Measurements from ENCODE around the gene ALKBH4.

Gene ALKBH4

DNA sequence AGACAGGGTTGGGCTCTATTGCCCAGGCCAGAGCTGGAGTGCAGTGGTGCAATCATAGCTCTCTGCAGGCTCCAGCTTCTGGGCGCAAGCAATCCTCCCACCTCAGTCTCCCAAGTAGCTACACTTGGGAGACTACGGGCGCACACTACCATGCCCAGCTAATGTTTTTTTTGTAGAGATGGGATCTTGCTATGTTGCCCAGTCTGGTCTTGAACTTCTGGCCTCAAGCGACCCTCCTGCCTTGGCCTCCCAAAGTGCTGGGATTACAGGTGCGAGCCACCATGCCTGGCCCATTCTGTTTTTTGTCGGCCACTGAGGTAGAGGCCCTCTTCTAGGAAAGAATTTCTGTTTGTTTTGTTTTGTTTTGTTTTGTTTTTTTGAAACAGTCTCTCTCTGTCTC, 12.2 kb downstream of the ALKBH4 start:
- no peak for DNase-seq

DNA sequence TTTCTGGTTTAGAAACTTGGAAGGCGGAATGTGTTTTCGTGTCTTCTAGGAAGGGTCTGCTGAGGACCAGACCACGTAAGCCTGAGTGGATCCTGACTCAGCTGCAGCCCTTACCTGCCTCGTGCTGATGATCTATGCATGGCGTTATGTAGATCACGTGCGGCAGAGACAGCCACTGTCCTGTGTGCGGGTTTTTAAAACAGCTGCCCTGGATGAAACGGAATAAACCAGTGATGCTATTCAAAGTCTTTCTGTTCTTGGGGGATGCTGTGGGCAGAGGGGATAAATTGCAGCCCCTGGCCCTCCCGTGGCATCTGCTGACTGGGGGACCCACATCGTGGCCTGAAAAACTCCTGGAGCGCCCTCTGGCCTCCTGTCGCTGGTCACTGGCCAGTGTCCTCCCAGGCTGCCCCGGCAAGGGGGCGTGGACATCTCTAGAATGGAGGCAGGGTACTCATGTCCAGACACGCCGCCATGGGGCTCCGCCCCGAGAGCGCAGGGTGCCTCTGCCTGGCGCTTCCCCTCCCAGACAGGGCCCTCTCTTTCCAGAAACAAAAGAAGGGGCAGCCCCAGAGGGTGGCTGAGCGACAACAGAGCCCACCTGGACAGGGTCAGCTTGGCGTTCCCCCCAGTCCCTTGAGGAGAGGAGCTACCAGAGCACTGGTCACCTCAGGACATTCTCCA, 13.2 kb downstream of the ALKBH4 start:
- peak; percentile 39 for DNase-seq

DNA sequence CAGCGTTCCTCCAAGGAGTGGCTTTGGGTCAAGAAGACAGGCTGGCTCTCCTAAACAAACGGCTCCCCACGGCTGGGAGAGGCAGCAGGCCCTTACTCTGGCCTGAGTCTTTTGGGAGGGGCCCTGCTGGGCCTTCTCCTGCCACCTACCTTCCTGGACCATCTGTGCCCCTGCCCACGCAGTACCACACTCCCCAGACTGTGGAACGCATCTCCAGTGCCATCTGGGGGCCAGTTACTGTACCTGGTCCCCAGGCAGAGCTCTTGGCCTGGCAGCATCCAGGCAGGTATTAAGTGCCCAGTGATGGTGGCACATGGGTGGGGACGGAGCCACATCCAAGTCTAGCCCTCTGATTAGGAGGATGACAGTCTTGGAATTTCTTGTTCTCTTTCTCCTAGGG, 14.4 kb downstream of the ALKBH4 start:
- DNase-seq: no peak

DNA sequence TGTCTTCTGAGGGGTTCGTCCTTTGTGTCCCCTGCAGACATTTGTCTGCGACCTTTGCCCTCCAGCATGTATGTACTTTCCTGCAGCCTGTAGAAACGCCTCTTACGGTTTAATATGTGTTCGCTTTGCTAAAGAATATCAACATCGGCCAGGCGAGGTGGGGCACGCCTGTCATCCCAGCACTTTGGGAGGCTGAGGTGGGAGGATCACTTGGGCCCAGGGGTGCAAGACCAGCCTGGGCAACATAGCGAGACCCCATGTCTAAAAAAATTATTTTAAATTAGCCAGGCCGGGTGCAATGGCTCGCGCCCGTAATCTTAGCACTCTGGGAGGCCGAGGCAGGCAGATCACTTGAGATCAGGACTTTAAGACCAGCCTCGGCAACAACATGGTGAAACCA, 15.5 kb downstream of the ALKBH4 start:
- DNase-seq: no peak

DNA sequence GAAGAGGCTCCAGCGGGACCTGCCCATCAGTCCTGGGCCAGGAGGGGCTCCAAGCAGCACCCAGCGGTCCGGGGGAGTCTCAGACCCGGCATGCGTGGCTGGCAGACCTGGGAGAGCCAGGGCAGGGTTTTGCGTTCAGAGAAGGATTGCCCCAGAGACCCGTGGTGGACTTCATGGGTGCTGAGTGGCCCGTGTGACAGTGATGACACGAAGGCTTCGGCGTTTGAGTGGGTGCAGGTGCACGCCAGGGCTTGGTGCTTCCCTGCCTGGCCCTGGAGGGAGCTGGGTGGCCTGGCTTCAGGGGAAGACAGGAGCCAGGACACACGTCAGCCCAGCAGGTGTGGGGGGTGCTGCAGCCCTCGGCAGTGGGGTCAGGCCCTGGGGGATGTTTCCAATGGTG, 17.4 kb downstream of the ALKBH4 start:
- no peak for DNase-seq

DNA sequence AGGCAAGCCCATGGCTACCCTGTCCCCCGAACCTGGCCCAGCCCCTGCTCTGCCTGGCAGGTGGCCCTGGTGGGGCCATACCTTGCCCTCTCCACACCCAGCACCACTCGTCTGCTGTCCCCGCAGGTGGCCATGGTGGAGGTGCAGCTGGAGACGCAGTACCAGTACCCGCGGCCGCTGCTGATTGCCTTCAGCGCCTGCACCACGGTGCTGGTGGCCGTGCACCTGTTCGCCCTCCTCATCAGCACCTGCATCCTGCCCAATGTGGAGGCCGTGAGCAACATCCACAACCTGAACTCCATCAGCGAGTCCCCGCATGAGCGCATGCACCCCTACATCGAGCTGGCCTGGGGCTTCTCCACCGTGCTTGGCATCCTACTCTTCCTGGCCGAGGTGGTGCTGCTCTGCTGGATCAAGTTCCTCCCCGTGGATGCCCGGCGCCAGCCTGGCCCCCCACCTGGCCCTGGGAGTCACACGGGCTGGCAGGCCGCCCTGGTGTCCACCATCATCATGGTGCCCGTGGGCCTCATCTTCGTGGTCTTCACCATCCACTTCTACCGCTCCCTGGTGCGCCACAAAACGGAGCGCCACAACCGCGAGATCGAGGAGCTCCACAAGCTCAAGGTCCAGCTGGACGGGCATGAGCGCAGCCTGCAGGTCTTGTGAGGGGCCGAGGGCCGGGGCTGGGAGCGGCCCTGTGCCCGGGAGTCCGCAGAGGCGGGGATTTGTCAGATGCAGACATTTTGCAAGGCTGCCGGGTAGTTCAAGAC, 18.1 kb downstream of the ALKBH4 start:
- DNase-seq: no peak

DNA sequence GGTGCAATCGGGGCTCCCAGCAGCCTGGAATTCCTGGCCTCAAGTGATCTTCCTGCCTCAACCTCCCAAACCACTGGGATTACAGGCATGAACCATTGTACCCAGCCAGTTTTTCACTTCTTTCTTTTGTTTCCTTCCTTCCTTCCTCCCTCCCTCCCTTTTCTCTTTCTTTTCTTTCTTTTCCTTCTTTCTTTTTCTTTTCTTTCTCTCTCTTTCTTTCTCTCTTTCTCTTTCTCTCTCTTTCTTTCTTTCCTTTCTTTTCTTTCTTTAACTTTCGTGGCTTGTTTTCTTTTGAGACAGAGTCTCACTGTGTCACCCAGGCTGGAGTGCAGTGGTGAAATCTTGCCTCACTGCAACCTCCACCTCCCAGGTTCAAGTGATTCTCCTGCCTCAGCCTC, 19.0 kb downstream of the ALKBH4 start:
- no peak for DNase-seq

DNA sequence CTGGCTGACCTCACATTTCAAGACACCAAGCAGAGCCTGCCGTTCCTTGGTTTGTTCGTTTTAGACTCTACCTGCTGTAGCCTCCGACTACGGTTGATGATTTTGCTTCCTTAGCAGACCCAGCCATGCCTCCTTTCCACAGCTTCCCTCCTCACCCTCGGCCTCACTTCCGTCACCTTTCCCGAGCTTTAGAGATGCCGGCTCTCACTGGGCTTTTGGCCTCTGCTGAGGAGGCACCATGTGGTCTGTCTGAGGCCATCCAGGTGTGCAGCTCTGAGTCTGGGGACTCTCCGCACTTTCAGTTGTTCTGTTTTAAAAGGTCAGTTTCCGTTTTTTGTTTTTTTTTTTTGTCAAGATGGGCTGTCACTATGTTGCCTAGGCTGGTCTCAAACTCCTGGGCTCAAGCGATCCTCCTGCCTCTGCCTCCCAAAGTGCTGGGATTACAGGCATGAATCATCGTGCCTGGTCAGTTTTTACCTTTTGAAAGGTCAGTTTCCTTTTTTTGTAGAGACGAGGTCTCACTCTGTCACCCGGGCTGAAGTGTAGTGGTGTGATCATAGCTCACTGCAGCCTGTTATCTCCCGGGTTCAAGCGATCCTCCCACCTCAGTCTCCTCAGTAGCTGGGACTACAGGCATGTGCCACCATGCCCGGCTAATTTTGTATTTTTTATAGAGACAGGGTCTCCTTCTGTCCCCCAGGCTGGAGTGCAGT, 19.5 kb downstream of the ALKBH4 start:
- DNase-seq: no peak

DNA sequence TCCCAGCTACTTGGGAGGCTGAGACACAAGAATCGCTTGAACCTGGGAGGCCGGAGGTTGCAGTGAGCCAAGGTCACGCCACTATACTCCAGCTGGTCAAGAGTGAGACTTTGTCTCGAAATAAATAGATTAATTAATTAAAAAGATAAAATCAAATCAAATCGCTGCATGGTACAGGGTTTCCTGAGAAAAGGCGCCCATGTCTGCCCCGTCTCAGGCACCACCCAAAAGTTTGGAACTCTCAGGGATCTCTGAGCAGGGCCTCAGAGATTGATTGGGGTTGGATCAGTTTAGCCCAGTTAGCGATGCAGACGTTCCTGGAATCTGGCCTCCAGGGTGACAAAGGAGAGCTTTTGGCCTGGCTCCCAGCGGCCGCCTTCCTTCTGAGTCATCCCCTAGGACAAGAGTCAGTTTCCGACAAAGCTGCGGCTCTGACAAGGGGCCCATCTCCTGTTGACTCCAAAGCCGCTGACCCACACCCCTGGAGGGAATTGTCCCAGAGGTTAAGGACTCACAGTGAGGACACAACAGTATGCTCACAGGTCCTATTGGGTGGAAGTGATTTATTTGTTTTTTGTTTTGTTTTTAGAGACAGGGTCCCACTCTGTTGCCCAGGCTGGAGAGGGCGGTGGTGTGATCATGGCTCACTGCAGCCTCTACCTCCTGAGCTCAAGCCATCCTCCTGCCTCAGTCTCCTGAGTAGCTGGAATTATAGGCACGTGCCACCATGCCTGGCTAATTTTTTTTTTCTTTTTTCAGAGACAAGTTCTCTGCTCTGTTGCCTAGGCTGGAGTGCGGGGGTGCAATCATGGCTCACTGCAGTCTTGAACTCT, 24.5 kb downstream of the ALKBH4 start:
- DNase-seq: no peak

DNA sequence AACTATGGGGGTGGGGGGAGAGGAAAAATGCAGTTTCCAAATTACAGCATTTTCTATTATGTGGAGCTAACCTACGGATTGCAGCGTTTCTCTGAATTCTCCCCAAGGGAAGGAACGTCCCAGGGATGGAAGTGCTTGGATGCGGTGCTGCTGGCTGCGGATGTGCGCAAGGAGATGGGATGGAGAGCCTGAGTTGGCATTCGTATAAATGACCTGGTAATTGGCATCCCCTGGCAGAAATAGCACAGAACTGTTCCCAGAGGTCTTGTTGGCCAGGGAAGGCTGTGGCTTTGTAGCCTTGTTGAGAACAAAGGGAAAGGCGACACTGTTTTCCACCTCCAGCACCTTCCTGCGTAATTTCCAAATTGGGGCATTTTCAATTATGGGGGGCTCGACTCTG, 28.5 kb downstream of the ALKBH4 start:
- no peak for DNase-seq

DNA sequence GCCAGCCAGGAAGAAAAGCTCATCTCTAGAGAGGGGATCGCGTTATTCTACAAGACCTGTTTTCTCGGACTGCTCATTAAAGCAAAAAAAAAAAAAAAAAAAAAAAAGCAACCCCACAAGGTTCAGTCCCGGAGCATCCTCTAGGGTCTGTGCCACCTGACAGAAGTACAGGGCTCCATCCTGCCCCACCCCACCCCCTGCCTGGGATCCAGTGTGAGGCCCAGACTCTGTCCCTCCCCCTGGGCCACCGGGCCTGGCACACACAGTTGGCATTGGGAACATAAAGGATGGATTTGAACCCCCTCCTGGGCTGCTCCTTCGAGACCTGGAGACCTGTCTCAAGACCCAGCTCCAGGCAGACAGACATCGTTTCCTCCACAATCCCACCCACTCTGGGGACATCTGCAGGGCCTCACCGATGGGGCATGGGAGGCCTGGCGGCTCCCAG, 30.6 kb downstream of the ALKBH4 start:
- no peak for DNase-seq

DNA sequence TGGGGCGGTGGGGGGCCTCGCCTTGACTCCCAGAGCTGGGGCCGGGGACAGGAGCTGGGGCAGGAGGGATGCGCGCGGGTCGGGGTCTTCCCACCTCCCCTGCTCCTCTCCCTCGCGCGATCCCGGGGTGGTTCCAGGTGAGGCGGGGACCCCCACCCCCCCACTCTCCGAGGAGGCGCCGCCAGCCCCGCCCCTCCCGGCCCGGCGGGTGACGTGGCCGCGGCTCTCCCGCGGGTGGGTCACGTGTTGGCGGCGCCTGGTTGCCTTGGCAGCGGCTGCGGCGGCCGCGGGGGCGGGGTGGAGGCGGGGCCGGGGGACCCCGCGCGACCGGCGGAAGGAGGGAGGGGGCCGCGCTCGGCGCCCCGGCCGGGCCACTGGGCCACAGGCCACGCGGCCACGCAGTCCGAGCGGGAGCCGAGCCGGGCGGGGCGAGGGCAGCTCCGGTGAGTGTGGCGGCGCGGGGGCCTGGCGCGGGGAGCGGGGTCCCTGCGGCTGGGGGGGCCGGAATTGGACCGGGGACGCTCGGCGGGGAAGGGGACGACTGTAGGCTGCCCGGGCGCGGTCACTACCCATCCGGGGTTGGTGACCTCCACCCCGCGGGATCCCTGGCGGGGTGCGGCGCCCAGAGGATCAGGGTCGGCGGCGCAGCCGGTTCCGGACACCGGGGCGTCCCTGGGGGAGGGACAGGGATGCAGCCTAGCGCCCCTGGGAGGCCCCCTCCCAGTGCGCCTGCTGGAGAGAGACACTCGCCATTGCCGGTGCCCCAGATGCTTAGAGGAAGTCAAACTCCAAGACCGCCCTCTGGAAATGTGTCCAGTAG, 31.2 kb downstream of the ALKBH4 start, which contains the start of gene ORAI2:
TSS of gene ORAI2 (plus strand) at position 357 of the 820 bp plus-strand sequence. CDS start 5,382 bp downstream, outside the sequence.
- DNase-seq: peak; percentile 33

DNA sequence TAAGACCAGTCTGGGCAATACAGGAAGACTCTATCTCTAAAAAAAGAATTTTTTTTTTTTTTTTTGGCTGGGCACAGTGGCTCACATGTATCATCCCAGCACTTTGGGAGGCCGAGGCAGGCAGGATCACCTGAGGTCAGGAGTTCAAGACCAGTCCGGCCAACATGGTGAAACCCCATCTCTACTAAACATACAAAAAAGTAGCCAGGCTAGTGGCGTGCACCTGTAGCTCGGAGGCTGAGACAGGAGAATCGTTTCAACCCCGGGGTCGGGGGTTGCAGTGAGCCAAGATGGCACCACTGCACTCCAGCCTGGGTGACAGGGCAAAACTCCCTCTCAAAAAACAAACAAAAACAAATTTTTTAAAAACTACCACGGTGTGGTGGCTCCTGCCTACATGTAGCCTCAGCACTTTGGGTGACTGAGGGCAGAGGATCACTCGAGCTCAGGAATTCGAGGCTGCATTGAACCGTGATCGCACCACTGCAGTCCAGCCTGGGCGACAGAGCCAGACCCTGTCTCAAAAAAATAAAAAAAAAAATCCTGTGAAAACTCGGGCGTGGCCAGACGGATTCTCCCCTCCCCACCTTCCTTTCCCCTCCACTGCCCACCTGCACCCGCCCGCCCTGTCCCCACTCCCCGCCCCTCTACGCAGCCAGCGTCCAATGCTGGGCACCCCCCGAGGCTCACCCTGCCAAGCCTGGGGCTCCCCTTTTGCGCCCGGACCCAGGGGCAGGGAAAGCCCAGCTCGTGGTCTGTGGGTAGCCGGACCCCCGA, 32.0 kb downstream of the ALKBH4 start:
- DNase-seq: peak; percentile 17

DNA sequence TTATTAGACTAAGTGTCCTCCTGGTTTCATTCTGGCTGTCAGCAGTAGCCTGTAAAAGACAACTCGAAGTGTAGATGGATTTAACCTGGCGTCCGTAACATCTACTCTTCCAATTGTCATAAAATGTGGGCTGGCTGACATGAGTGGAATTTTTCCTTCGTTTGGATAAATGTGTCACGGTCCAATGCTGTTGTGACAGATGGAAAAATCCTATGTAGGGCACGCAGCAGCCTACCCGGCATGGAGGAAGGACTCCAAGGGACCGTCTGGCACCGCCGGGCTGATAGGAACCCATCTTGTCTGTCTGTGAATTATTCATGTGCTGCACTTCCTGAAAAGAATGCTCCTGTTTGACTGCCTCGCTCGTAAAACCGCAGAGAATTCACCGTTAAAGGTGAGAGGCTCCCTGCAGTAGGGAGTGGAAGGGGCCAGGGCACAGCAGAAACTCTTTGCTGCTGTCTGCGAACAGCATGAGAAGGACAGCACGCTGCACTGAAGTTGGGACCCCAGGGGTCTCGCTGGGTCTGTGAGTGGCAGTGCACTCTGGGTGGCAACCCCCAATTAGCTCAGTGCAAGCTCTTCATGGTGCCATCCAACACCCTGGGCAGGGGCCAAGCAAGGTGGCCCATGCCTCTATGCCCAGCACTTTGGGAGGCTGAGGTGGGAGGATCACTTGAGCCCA, 32.9 kb downstream of the ALKBH4 start:
- DNase-seq: peak; percentile 38

DNA sequence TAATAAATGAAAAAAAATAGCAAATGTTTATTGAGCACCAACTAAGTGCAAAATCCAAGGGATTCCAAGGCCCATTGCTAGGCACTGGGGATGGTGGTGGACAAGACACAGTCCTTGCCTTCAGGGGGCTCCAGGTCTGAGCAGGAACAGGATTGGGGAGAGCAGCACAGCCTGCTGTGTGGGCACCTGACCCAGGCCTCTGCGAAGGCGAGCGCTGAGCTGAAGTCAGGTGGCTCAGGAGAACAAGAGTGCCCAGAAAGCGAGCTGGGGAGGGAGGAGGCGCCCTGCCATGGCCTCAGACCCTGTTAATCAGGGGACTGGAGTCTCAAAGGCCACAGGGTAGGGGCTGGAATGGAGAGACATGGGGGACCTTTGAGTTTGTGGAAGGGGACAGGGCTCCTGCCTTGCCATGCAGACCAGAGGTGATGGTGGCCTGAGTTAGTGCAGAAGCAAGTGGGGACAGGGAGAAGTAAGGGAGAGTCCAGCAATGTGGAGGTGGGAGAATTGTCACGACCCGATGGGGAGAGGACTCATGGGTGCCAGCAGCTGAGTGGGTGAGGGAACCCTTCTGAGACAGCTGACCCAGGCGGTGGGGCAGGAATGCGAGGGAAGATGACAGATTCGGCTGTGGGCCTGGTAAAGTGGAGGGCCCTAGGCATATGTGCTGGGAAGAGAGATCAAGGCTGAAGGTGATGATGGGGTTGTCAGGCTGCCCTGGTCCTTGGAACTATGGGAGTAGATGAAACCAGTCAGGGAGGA, 35.3 kb downstream of the ALKBH4 start:
- no peak for DNase-seq

DNA sequence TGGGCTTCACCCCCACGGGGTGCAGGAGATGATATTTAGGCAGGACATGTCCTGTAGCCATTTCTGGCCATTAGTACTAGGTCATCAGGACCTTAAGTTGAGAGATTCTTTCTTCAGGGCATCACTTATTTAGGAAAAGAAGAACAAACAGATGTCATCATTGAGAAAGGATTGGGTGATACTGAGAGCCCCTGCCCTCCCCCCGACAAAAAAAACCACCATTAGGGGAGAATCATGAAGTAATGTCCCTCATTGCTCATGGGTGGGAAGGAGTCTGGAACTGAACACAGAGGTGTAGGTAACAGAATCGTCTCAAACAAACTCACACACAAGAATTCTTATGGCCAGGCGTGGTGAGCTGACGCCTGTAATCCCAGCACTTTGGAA, 37.7 kb downstream of the ALKBH4 start:
- DNase-seq: no peak

DNA sequence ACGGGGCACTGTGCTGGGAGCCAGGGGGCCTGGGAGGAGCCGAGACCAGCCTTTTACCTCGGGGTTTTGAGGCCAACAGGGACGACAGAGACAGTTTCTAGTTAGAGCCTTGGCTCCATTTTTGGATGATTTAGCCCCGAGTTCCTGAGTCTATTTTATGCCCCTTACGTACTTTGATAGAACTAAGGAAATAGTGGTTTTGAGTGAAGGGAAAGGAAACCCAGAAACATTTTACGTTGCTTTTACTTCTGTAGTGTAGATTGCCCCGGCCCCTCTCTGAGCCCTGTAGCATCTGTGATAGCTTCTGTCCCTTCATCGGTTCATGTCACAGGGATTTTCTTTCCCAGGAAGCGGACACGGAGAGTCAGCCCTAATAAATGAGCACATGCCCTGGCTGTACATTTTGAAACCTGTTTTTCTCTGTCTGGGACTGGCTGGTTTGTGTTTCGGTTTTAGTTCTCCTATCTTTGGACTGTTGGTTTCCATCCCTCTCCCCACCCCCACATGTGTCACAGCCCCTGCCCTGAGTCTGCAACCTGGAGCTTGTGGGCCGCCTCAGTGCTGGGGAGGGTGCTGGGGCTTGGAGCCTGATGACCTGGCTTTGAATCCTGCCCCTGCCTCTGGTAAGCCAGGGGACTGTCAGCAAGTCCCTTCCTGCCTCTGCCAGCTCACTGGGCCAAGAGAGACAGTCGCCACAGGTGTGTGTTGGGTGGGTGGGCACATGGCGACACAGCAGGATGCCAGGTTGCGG, 38.2 kb downstream of the ALKBH4 start:
- DNase-seq: no peak

DNA sequence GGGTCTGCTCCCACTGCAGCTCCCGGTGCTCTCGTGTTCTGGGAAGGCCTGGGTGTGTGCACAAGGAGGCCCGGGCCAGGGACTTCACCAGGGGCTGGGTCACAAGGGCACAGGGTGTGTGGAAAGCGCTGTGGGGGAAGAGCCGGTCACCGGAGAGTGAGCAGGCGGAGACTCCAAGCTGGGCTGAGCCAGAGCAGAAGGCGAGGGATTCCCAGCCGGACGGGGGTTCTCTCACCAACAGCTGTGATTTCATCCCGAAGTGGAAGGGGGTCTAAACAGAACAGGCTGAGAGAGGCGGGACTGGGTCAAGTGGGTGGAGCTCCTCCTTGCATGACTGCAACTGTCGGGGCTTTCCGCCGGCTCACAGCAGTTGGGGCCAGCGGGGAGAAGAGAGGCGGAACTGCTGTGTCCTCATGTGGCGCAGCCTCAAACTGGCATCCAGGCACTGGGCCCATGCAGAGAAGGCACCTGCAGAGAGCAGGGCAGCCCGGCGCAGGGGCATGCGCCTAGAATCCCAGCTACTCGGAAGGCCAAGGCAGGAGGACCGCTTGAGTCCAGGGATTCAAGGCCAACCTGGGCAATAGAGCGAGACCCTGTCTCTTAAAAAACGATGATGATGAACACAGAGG, 38.9 kb downstream of the ALKBH4 start:
- DNase-seq: no peak

All from DMS79 (cell line).